DND-41 (cell line): ENCODE results near the gene HCN4.

Experiments
- ATAC-seq: fragments of 200-7000 bp; cut with Tn5 transposase; 3 replicates; pipeline ENCODE4 v1.9.1; 2021; ENCODE audit warnings: low read depth; ENCODE audit not compliant: insufficient read depth
- DNase-seq: peaks from one replicate; pipeline ENCODE4 v3.0.0-alpha.2; 2020
- H2AFZ ChIP-seq: 2 replicates; pipeline ENCODE4 v1.6.0; 2012; ENCODE audit warnings: low read depth, low read length
- H3K27ac ChIP-seq: 2 replicates; pipeline ENCODE4 v1.5.1; 2012; ENCODE audit warnings: low read length, inconsistent platforms
- H3K27me3 ChIP-seq: fragments of 200-600 bp; sonication (generic); 2 replicates; pipeline ENCODE4 v1.6.0; 2012; ENCODE audit warnings: low read length, mild to moderate bottlenecking, inconsistent platforms; ENCODE audit not compliant: insufficient read depth, poor library complexity
- H3K36me3 ChIP-seq: 2 replicates; pipeline ENCODE4 v1.5.1; 2012; ENCODE audit warnings: low read length, inconsistent platforms; ENCODE audit not compliant: insufficient read depth
- H3K4me1 ChIP-seq: 2 replicates; pipeline ENCODE4 v1.5.1; 2012; ENCODE audit warnings: mild to moderate bottlenecking, low read length; ENCODE audit not compliant: insufficient read depth
- H3K4me2 ChIP-seq: 2 replicates; pipeline ENCODE4 v1.6.0; 2012; ENCODE audit warnings: mild to moderate bottlenecking, moderate library complexity, low read length, inconsistent platforms; ENCODE audit not compliant: insufficient read depth
- H3K4me3 ChIP-seq, 2 experiments: fragments of 200-600 bp in 1 of 2; shearing (Covaris generic) in 1 of 2; 2 replicates each; pipeline ENCODE4 v1.5.1; 2012 to 2016; ENCODE audit warnings: inconsistent platforms in 2 of 2, low read length in 2 of 2, mild to moderate bottlenecking in 2 of 2, low read depth in 1 of 2, moderate library complexity in 1 of 2
- H3K79me2 ChIP-seq: 2 replicates; pipeline ENCODE4 v1.6.0; 2012; ENCODE audit warnings: low read length, inconsistent platforms; ENCODE audit not compliant: insufficient read depth
- H3K9ac ChIP-seq: 2 replicates; pipeline ENCODE4 v1.6.0; 2012; ENCODE audit warnings: low read depth, mild to moderate bottlenecking, inconsistent platforms, low read length, moderate library complexity
- H3K9me3 ChIP-seq: 2 replicates; pipeline ENCODE4 v1.5.1; 2012; ENCODE audit warnings: low read length, moderate library complexity, mild to moderate bottlenecking, inconsistent platforms; ENCODE audit not compliant: insufficient read depth, severe bottlenecking
- H4K20me1 ChIP-seq: 2 replicates; pipeline ENCODE4 v1.6.0; 2012; ENCODE audit warnings: low read length; ENCODE audit not compliant: insufficient read depth
- EZH2 ChIP-seq: IDR thresholded peaks from 3 replicates; pipeline ENCODE4 v1.6.1; 2012; ENCODE audit warnings: borderline replicate concordance, low read depth, mild to moderate bottlenecking, moderate library complexity, low read length, inconsistent platforms; ENCODE audit not compliant: severe bottlenecking
- TF ChIP-seq, protein P1 (sequence below): IDR thresholded peaks from 2 replicates; pipeline ENCODE4 v1.5.1; 2012; ENCODE audit warnings: borderline replicate concordance, low read length, moderate library complexity, mild to moderate bottlenecking; ENCODE audit not compliant: poor library complexity, severe bottlenecking; ENCODE audit errors: extremely low read depth

Gene HCN4

DNA sequence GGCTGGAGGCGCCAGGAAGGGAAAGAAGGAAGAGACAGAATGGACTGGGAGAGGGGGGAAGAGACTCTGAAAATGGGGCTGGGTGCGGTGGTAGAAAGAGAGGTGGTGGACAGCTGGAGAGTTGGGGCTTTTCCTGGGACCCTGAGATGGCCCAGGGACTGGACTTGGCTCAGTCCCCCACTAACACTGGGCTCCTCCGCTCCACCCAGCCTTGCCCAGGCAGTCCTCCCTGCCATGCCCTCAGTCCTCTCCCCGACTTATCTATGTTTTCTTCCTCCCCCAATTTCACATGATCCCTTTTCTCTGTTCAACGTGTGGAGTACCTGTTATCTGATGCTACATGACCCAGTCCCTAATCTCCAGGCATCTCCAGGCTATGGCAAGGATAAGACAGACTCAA, 6.3 kb upstream of the HCN4 start:
- TF ChIP-seq, protein P1, sequence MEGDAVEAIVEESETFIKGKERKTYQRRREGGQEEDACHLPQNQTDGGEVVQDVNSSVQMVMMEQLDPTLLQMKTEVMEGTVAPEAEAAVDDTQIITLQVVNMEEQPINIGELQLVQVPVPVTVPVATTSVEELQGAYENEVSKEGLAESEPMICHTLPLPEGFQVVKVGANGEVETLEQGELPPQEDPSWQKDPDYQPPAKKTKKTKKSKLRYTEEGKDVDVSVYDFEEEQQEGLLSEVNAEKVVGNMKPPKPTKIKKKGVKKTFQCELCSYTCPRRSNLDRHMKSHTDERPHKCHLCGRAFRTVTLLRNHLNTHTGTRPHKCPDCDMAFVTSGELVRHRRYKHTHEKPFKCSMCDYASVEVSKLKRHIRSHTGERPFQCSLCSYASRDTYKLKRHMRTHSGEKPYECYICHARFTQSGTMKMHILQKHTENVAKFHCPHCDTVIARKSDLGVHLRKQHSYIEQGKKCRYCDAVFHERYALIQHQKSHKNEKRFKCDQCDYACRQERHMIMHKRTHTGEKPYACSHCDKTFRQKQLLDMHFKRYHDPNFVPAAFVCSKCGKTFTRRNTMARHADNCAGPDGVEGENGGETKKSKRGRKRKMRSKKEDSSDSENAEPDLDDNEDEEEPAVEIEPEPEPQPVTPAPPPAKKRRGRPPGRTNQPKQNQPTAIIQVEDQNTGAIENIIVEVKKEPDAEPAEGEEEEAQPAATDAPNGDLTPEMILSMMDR: no peak
- TF ChIP-seq EZH2: no peak
- Histone ChIP-seq H4K20me1 (no peaks in the 10 kb centered on the region), H3K4me2 (no peak overlapping the region)

DNA sequence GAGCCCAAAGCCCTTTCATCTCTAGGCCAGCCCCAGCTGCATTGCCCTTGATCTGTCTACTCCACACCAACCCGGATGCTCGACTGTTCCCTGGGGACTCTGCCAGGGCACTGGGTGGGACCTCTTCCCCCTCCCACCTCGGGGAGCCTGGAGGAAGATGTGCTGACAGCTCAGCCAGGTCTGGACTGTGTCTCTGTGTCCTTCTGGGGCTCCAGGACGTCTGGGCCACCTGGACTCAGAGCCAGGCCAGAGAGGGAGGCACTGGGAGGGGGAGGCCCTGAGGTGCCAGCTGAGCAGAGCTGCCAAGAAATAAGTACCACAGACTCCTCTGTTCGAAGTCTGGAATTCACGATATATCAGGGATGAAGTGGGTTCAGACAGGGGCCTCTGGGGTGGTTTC, 5.8 kb upstream of the HCN4 start:
- Histone ChIP-seq H3K27ac (no peak overlapping the region), H3K9me3 (no peaks in the 10 kb centered on the region), H3K4me2 (no peak overlapping the region), H4K20me1 (no peaks in the 10 kb centered on the region), H3K36me3 (no peaks in the 10 kb centered on the region), H3K9ac (no peak overlapping the region), H3K4me1 (no peaks in the 10 kb centered on the region), H3K4me3 (no peak overlapping the region), H3K27me3 (no peaks in the 10 kb centered on the region), H3K79me2 (no peaks in the 10 kb centered on the region), H2AFZ (no peak overlapping the region)
- peak; percentile 65; the same call in 2 of the 3 replicates for ATAC-seq
- peak; percentile 48 for DNase-seq
- TF ChIP-seq, protein P1: no peak
- TF ChIP-seq EZH2: no peak

More for the DNA sequence above, 6.3 kb upstream of the HCN4 start:
- Histone ChIP-seq H3K79me2 (no peaks in the 10 kb centered on the region), H2AFZ (no peak overlapping the region), H3K36me3 (no peaks in the 10 kb centered on the region), H3K9me3 (no peaks in the 10 kb centered on the region), H3K9ac (no peak overlapping the region), H3K27ac (no peak overlapping the region), H3K4me3 (no peak overlapping the region), H3K4me1 (no peaks in the 10 kb centered on the region), H3K27me3 (no peaks in the 10 kb centered on the region)
- ATAC-seq: no peak
- no peak for DNase-seq

DNA sequence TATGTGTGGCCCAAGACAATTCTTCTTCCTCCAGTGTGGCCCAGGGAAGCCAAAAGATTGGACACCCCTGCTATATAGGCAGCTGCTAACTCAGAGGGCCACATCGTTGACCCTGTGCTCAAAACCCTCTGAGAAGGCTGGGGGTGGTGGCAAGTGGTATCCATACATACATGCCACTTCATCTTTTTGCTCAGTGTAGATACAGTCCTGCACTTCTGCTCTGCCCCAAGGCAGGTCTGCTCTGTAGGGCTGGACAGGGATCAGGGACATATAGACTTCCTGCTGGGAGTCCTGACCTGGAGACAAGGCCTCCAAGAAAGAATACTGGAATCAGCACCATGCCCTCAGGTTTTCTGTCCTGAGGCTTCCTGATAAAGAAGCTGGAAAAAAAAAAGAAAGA, 4.5 kb upstream of the HCN4 start:
- no peak overlapping the region for H3K9ac ChIP-seq
- TF ChIP-seq, protein P1: no peak
- TF ChIP-seq EZH2: no peak
- no peak for DNase-seq
- H3K4me1 ChIP-seq: no peaks in the 10 kb centered on the region
- H4K20me1 ChIP-seq: no peaks in the 10 kb centered on the region
- H2AFZ ChIP-seq: no peak overlapping the region
- H3K27me3 ChIP-seq: no peaks in the 10 kb centered on the region
- no peak overlapping the region for H3K4me2 ChIP-seq
- ATAC-seq: no peak
- H3K79me2 ChIP-seq: no peaks in the 10 kb centered on the region
- no peaks in the 10 kb centered on the region for H3K36me3 ChIP-seq
- no peaks in the 10 kb centered on the region for H3K9me3 ChIP-seq
- no peak overlapping the region for H3K4me3 ChIP-seq
- no peak overlapping the region for H3K27ac ChIP-seq

DNA sequence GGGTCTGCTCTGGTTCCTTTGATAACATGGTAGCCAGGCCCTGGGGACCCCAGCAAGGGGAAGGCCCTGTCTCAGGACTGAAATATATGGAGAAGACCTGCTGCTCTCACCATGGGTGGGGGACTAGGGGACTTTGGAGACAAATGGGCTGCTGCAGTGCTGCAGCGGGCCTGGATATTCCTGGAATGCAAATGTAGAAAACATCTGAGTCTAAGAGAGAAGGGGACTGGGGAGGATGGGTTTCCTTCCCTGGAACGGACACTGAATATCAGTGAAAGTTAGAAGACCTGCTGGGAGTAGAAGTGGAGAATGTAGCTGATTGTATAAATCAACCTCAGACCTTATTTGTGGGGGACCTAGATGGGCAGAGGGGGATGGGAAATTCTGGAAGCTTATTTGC, 3.1 kb upstream of the HCN4 start:
- Histone ChIP-seq H3K27me3 (no peaks in the 10 kb centered on the region), H3K4me1 (no peaks in the 10 kb centered on the region)

More for the DNA sequence above, 3.1 kb upstream of the HCN4 start:
- no peaks in the 10 kb centered on the region for H4K20me1 ChIP-seq
- H3K27ac ChIP-seq: no peak overlapping the region
- ATAC-seq: no peak
- no peaks in the 10 kb centered on the region for H3K79me2 ChIP-seq
- H3K4me2 ChIP-seq: no peak overlapping the region
- no peak overlapping the region for H3K9ac ChIP-seq
- TF ChIP-seq EZH2: no peak
- TF ChIP-seq, protein P1: no peak
- no peak overlapping the region for H3K4me3 ChIP-seq
- no peak overlapping the region for H2AFZ ChIP-seq
- no peaks in the 10 kb centered on the region for H3K36me3 ChIP-seq
- no peaks in the 10 kb centered on the region for H3K9me3 ChIP-seq
- DNase-seq: no peak
